GM12873 (cell line): ENCODE results near the gene MGAT4A.

Experiments used
- CTCF ChIP-seq: IDR thresholded peaks from 2 replicates; pipeline ENCODE4 v1.5.1; 2012; ENCODE audit warnings: low read depth, mild to moderate bottlenecking, moderate library complexity, low read length, control low read depth; ENCODE audit not compliant: insufficient read depth; ENCODE audit errors: missing control alignments

Gene MGAT4A

DNA sequence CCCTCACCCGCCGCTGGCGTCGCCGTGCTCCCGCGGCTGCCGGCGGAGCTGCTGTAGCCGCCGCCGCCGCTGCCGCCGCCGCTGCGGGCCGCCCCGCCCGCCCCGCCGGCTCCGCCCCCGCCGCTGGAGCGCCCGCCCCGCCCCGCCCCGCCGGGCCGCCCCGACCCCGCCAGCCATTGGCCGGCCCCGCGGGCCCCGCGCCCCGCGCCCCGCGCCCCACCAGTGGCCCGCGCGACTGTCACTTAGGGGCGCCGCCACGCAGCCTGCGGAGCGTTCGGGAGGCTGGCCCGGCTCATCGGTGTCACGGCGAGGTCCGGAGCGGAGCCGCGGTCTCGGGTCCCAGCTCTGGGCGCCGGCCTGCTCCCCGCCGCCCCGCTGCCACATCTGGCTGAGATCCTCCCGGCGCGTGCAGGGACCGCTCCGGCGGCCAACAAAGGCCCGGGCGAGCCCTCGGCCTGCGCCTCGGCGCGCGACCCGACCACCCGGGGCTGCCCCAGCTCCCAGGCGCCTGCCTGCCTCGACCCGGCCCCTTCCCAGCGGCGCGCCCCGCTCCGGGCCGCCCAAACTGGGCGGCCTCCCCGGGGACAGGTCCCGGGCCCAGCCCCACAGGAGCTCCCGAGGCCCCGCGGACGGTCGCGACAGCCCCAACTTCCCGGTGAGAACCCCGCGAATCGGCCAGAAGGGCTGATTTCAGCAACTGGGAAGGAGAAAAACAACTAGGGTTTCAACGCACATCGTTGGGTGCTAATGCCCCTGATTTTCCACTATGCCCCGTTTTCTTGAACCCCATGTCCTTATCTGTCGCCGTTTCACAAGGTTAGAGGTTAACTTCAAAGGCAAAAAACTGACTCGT is at the start of gene MGAT4A:
TSS of gene MGAT4A (minus strand) at position 92 of the 853 bp plus-strand sequence. CDS start 4,800 bp downstream, outside the sequence.
- TF ChIP-seq CTCF: no peak

DNA sequence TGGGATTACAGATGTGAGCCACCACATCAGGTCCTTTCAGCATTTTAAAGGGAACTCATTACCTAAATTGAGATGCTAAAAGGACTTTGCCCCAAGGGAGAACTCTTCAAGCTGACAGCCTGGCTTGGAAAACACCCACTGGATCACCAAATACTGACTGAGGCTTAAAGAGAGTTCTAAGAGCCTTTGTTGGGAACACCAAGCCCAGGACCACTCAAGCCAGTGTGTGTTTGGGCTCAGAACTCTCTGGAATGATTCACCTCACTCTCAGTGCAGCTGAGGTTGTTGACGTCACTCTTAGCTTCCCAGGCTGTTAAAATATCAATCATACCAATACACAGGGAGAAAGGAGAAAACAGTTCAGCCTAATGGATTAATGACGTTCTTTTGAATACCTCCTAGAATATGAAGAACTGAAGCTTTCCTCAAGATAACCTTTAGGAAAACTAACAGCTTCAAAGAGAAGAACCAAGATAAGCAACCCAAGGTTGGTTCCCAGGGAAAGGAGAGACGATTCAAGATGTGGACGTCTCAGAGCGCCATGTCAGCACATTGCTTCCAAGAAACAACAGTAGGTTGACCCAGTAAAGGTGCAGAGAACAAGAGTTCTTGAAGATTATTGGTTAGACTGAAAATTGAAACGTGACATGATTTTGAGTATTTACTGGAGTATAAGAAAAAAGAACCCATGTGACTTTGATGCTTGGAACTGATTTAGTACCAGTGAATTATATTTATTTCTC is 48.0 kb upstream of the MGAT4A start:
- no peak for TF ChIP-seq CTCF

DNA sequence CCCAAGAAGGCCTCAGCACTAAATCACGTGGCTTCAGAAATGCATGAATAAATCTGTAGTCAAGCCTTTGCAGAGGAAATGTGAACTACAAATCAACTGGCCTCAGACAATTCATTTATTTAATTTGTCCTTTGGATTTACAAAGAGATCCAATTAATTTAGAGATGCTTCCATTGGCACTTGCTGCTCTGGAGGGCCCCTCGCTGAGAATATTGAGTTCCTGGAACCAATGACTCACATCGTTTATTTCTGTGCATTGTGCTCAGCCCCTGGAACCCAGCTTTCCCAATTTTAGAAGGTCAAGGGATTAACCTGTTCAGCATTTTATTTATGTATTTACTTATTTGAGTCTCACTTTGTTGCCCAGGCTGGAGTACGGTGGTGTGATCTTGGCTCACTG is 47.2 kb upstream of the MGAT4A start:
- no peak for TF ChIP-seq CTCF

GRCh38 chr2:98777710-98778109 is 46.8 kb upstream of the MGAT4A start:
- no peak for TF ChIP-seq CTCF

DNA sequence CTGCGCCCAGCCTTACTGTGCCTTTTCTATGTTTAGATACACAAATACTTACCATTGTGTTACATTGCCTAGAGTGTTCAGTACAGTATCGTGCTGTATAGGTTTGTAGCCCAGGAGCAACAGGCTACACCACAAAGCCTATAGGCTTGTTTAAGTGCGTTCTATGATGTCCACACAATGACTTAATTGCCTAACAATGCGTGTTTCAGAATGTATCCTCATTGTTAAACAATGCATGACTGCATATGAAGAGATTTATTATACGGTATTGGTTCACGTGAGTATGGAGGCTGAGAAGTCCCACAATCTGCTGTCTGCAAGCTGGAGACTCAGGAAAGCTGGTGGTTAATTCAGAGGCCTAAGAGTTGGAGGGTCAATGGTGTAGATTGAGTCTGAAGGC is 46.1 kb upstream of the MGAT4A start:
- no peak for TF ChIP-seq CTCF

DNA sequence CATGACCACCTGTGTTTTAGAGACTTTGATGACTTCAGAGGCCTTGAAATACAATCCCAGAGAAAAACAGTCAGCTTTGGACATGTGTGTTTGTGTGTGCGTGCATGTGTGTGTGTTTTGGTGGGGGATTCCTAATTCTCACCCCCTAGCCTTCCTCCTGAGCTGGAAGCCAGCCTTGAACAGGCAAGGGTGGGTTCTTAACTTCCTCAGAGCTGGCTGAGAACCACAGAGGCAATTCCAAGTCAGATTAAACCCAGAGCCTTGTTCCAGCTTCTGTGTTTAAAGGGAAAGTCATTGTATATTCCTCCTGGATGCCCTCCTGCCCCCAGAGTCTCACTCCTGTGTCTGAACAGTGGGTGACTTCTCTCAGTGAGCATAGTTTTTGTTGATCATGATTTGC is 45.2 kb upstream of the MGAT4A start:
- TF ChIP-seq CTCF: no peak
